ENCODE data around the gene PRC1. TPM values are rescaled to one million over a fixed set of nuclear protein-coding genes. Genes with fewer than 3 reads are reported as not detected.

The PRC1 gene
- polyA plus RNA-seq, 1 experiment: 199 TPM

DNA sequence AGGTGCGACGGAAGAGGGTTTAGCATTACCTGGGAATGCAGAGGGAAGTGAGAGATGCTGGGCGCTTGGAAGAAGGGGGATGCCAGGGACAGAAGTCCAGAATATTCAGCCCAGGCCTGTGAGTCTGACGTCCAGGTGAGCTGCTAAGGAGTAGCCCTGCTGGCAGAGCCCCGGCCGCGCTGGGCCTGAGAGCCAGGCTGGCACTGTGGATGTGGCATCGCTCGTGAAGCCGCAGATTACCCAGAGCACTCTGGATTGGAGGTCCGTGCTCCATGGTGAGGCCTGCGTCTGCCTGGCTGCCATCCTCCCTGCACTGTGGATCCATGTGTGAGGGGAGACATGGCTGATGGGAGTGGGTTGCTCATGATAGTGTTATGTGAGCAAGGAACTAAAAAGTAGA, 76.8 kb downstream of the PRC1 start:
- ChIA-PET POLR2A (no interaction called here), CTCF (interaction anchor here (0.7 to 2.2 kb wide), 4 partner anchors 15 to 116 kb away, joined by 3 to 9 read pairs (median 4); partner anchors contain the start of gene HDDC3)
- Histone ChIP-seq H3K36me3 (ENCODE audit: control insufficient read depth, insufficient read depth, low read length) (peaks cover 34% of the 10 kb centered on the region), H3K4me3 (ENCODE audit: low read depth, low read length) (no peak overlapping the region), H3K27me3 (ENCODE audit: control insufficient read depth, insufficient read depth, low read length) (no peaks in the 10 kb centered on the region)
- TF ChIP-seq, protein P1, sequence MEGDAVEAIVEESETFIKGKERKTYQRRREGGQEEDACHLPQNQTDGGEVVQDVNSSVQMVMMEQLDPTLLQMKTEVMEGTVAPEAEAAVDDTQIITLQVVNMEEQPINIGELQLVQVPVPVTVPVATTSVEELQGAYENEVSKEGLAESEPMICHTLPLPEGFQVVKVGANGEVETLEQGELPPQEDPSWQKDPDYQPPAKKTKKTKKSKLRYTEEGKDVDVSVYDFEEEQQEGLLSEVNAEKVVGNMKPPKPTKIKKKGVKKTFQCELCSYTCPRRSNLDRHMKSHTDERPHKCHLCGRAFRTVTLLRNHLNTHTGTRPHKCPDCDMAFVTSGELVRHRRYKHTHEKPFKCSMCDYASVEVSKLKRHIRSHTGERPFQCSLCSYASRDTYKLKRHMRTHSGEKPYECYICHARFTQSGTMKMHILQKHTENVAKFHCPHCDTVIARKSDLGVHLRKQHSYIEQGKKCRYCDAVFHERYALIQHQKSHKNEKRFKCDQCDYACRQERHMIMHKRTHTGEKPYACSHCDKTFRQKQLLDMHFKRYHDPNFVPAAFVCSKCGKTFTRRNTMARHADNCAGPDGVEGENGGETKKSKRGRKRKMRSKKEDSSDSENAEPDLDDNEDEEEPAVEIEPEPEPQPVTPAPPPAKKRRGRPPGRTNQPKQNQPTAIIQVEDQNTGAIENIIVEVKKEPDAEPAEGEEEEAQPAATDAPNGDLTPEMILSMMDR (IDR thresholded peaks at IDR 0.05; ENCODE audit: insufficient read depth, low read depth, low read length): no peak
- DNase-seq (ENCODE audit: low read depth): no peak

- POLR2A ChIA-PET: no interaction called here
- TF ChIP-seq, protein P1 (IDR thresholded peaks at IDR 0.05; ENCODE audit: insufficient read depth, low read depth, low read length): no peak
- Histone ChIP-seq H3K36me3 (ENCODE audit: control insufficient read depth, insufficient read depth, low read length) (peaks cover 35% of the 10 kb centered on the region), H3K27me3 (ENCODE audit: control insufficient read depth, insufficient read depth, low read length) (no peaks in the 10 kb centered on the region), H3K4me3 (ENCODE audit: low read depth, low read length) (no peak overlapping the region)
- CTCF ChIA-PET: interaction anchor here (1.3 kb wide), 1 partner anchor 15 kb away, joined by 3 read pairs; no protein-coding TSS in a partner anchor
- no peak for DNase-seq (ENCODE audit: low read depth)
Measured at GRCh38 chr15:90916461-90916860, 77.9 kb downstream of the PRC1 start.

Small RNA genes lying within 50 kb of the gene (small RNA-seq; reads per million reads assigned to genes)
- not detected for gene RF00019 (ENCODE audit: insufficient read length, low read depth, low replicate concordance)

Other genes starting within 250 kb of the PRC1 start
- 19.6 and 30.9 TPM in 2 replicates for gene FURIN, start 125.9 kb downstream of the PRC1 start, polyA plus RNA-seq (2011; rRNA removed)
- 6.9 and 11.1 TPM in 2 replicates for gene FES, start 110.0 kb downstream of the PRC1 start, polyA plus RNA-seq (2011; rRNA removed)
- gene MAN2A2, start 91.2 kb downstream of the PRC1 start, polyA plus RNA-seq (2011; rRNA removed): 7.2 and 40.4 TPM in 2 replicates
- gene HDDC3, start 62.0 kb downstream of the PRC1 start, polyA plus RNA-seq (2011; rRNA removed): 12.3 and 12.4 TPM in 2 replicates
- gene UNC45A, start 59.2 kb downstream of the PRC1 start, polyA plus RNA-seq (2011; rRNA removed): 69.8 and 93.8 TPM in 2 replicates
- 7.0 and 9.6 TPM in 2 replicates for gene RCCD1, start 39.7 kb downstream of the PRC1 start, polyA plus RNA-seq (2011; rRNA removed)
- gene VPS33B, start 28.1 kb upstream of the PRC1 start, polyA plus RNA-seq (2011; rRNA removed): 12.7 and 15.5 TPM in 2 replicates
- 0.01 TPM in 1 of 2 replicates, not detected in the other for gene SV2B, start 105.7 kb upstream of the PRC1 start, polyA plus RNA-seq (2011; rRNA removed)

All from BJ (cell line).